AG04450 (cell line): Measurements from ENCODE around the gene TMEM145. TPM values are rescaled to one million over a fixed set of nuclear protein-coding genes. Genes with fewer than 3 reads are reported as not detected.

Experiments used
- CTCF ChIA-PET: fragments of 300-600, 350-600 bp; formaldehyde crosslinking; extraction: SDS; loops from one replicate; lab custom pipeline; 2022; ENCODE audit warnings: antibody characterized with exemption, inconsistent platforms; lab: Charles Lee
- POLR2A ChIA-PET: fragments of 350-600 bp; formaldehyde crosslinking; extraction: SDS; loops from one replicate; lab custom pipeline; 2021; ENCODE audit warnings: antibody characterized with exemption, inconsistent platforms; lab: Yijun Ruan, JAX
- DNase-seq: peaks from one replicate; pipeline ENCODE4 v3.0.0-alpha.2; 2011; ENCODE audit warnings: low read depth, low spot score
- H3K27ac ChIP-seq: one replicate; pipeline ENCODE4 v1.5.1; 2012; ENCODE audit warnings: low read depth, low read length, control low read depth
- H3K27me3 ChIP-seq: one replicate; pipeline ENCODE4 v1.6.0; 2012; ENCODE audit warnings: low read length; ENCODE audit not compliant: control insufficient read depth, insufficient read depth
- H3K4me3 ChIP-seq: 2 replicates; pipeline ENCODE4 v1.5.1; 2011; ENCODE audit warnings: mild to moderate bottlenecking, low read depth, low read length, control low read depth
- H3K9me3 ChIP-seq: 2 replicates; pipeline ENCODE4 v1.5.1; 2012; ENCODE audit warnings: low read length; ENCODE audit not compliant: control insufficient read depth, insufficient read depth
- CTCF ChIP-seq: IDR thresholded peaks from 2 replicates; pipeline ENCODE4 v1.5.1; 2011; ENCODE audit warnings: low read depth, low read length, control low read depth, inconsistent platforms
- polyA plus RNA-seq: library from polyadenylated mRNA; depleted of rRNA; stranded (reverse); fragments of >200 nt; gene quantifications from 2 replicates; pipeline ENCODE4 v1.2.3, GENCODE V29; 2011

The TMEM145 gene
- polyA plus RNA-seq, 1 experiment: not detected

- H3K27ac ChIP-seq: no peak overlapping the region
- no peak for DNase-seq
- H3K9me3 ChIP-seq: no peaks in the 10 kb centered on the region; the same call in 1 of the 2 replicates
- H3K27me3 ChIP-seq: no peaks in the 10 kb centered on the region
- no peak overlapping the region for H3K4me3 ChIP-seq
- CTCF ChIA-PET: interaction anchor here (1.0 kb wide), 1 partner anchor 13 kb away, joined by 3 read pairs; no protein-coding TSS in a partner anchor
- TF ChIP-seq CTCF: no peak
- POLR2A ChIA-PET: no interaction called here
Measured at GRCh38 chr19:42292042-42292960, 20.8 kb upstream of the TMEM145 start.

GRCh38 chr19:42292963-42293362, 20.1 kb upstream of the TMEM145 start:
- no peak overlapping the region for H3K27ac ChIP-seq
- ChIA-PET CTCF (interaction anchor here (1.0 kb wide), 1 partner anchor 13 kb away, joined by 3 read pairs; no protein-coding TSS in a partner anchor), POLR2A (no interaction called here)
- H3K9me3 ChIP-seq: no peaks in the 10 kb centered on the region; the same call in 1 of the 2 replicates
- no peak overlapping the region for H3K4me3 ChIP-seq
- no peak for DNase-seq
- H3K27me3 ChIP-seq: no peaks in the 10 kb centered on the region
- no peak for TF ChIP-seq CTCF

GRCh38 chr19:42293540-42293939, 19.6 kb upstream of the TMEM145 start:
- Histone ChIP-seq H3K9me3 (no peaks in the 10 kb centered on the region; the same call in 1 of the 2 replicates), H3K27me3 (no peaks in the 10 kb centered on the region), H3K4me3 (no peak overlapping the region), H3K27ac (peak overlapping the region; percentile 21)
- DNase-seq: no peak
- TF ChIP-seq CTCF: peak; percentile 24
- CTCF ChIA-PET: interaction anchor here (1.0 kb wide), 2 partner anchors 10 to 14 kb away, joined by 3 read pairs; no protein-coding TSS in a partner anchor
- POLR2A ChIA-PET: no interaction called here

GRCh38 chr19:42293948-42294347, 19.2 kb upstream of the TMEM145 start:
- H3K4me3 ChIP-seq: no peak overlapping the region
- TF ChIP-seq CTCF: no peak
- no peak overlapping the region for H3K27ac ChIP-seq
- no peaks in the 10 kb centered on the region for H3K27me3 ChIP-seq
- H3K9me3 ChIP-seq: no peaks in the 10 kb centered on the region; the same call in 1 of the 2 replicates
- POLR2A ChIA-PET: no interaction called here
- CTCF ChIA-PET: interaction anchor here (1.0 to 1.6 kb wide), 2 partner anchors 10 to 48 kb away, joined by 3 to 6 read pairs; no protein-coding TSS in a partner anchor
- no peak for DNase-seq
